Epithelial cell of esophagus (primary cell): ENCODE measurements around the gene TMEM131L.

ENCODE experiments used
- DNase-seq: peaks from one replicate; pipeline ENCODE4 v3.0.0; 2010; ENCODE audit warnings: low read depth
- H3K4me3 ChIP-seq: 2 replicates; pipeline ENCODE4 v1.5.1; 2011; ENCODE audit warnings: mild to moderate bottlenecking, low read length, control low read depth
- TF ChIP-seq, protein P1 (sequence below): IDR thresholded peaks from 2 replicates; pipeline ENCODE4 v1.5.1; 2011; ENCODE audit warnings: low read depth, mild to moderate bottlenecking, low read length, control low read depth, inconsistent platforms; ENCODE audit not compliant: insufficient read depth; ENCODE audit errors: missing control alignments

The TMEM131L gene

DNA sequence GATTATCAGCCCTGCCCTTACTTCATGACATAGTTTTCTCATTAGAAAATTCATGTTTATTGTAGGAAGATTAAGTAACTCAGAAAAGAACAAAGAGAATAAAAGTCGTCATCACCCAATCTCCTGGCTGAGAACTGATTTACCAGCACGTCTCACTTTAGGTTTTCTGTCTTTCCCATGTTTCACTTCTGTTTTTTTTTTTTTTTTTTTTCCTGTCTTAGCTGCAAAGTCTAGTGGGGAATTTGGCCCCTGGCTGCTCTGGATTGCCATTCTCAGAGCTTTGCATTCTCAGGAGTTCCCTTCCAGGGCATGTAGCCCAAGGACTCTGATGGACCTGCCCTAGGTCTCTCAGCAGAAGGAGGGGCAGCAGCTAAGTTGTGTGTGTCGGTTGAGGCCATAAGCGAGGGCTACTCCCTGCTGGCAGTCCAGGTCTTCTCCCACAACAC is 57.8 kb downstream of the TMEM131L start:
- TF ChIP-seq, protein P1, sequence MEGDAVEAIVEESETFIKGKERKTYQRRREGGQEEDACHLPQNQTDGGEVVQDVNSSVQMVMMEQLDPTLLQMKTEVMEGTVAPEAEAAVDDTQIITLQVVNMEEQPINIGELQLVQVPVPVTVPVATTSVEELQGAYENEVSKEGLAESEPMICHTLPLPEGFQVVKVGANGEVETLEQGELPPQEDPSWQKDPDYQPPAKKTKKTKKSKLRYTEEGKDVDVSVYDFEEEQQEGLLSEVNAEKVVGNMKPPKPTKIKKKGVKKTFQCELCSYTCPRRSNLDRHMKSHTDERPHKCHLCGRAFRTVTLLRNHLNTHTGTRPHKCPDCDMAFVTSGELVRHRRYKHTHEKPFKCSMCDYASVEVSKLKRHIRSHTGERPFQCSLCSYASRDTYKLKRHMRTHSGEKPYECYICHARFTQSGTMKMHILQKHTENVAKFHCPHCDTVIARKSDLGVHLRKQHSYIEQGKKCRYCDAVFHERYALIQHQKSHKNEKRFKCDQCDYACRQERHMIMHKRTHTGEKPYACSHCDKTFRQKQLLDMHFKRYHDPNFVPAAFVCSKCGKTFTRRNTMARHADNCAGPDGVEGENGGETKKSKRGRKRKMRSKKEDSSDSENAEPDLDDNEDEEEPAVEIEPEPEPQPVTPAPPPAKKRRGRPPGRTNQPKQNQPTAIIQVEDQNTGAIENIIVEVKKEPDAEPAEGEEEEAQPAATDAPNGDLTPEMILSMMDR: no peak
- H3K4me3 ChIP-seq: no peak overlapping the region
- DNase-seq: peak; percentile 63

DNA sequence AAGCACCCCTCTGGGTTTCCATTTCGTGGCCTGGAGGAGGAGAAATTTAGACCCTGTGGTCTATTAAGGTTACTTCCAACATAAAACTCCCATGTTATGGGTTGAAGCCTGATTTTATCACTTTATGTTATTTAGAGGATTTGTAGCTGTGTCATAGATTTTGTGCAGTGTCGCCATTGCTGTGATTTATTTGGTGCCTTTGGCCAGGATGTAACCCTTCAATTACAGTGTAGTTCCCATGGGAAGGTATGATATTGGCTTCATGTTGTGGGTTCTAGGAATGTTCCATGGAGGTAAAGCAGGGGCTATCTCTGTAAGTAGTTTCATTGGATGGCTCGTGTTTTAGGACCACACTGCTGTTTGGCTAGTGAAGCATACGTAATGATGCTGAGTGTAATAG is 58.5 kb downstream of the TMEM131L start:
- TF ChIP-seq, protein P1: no peak
- no peak overlapping the region for H3K4me3 ChIP-seq
- DNase-seq: no peak

DNA sequence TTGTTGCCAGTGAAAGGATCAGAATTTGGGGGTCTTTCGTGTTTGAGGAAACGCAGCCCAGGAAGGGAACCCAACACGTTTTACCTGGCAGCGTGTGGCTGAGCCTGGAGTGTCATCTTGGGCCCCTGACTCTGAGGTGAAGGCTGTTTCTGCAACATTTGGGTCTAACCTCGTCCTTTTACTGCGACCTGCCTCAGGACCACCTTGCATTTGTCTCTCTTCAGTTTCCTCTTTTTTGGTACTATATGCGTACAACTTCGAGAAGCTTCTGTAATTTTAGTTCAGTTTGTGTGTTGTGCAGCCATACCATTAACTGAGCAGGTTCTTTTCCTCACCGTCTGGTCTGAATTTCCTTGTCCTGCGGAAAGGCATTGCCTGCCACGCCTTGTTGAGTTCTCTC is 61.5 kb downstream of the TMEM131L start:
- no peak for DNase-seq
- H3K4me3 ChIP-seq: no peak overlapping the region
- TF ChIP-seq, protein P1: no peak

DNA sequence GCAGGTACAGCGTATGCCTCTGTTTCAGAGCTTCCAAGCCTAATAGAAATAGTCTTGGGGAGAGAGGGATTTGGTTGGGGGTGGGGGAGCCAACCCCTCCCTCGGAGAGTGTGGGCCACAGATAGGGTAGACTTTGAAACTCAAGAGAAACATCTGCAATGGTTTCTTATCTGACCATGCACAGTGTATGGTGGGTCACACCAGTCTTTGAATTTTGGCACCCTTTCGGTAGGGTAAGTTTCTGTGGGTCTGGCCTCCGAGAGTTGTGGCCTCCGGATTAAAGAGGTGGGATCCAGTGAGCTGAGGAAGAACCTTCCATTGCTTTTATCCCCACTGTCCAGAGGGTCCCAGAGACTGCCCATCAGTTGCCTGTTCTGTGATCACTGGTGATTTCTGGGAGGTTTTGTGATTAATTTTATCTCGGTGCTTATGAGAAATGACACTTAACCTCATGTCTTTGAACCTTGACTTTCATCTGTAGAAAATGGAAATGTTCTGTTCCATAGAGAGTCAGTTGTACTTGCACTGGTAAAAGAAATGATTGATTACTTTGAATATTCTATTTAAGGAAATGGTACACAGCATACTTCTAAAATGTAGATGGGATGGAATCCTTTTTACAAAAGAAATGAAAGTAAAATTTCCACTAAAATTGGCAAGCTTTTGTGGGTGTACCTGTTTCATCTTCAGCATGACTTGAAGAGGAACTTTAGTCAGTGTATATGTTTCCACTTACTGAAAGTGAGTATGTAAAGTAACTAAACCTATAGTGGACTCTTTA is 62.7 kb downstream of the TMEM131L start:
- no peak overlapping the region for H3K4me3 ChIP-seq
- no peak for DNase-seq

DNA sequence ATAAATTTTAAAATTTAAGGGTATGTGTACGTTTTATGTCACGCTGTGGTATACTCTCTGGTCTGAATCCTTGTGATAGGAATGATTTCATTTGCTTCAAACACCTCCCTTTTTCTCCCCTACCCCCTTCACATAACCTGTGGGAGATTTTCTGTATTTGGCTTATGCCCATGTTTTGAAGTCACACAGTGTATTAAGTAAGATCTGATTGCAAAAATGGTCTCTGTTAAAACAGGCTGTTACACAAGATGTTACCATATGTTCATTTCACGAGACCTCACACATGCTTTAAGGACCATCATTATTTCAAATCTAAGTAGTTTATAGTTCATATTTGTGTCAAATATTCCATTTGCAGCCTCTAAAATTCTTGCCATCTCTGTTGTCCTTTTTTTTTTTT is 63.5 kb downstream of the TMEM131L start:
- TF ChIP-seq, protein P1: no peak
- no peak overlapping the region for H3K4me3 ChIP-seq
- no peak for DNase-seq

More for the DNA sequence above, 62.7 kb downstream of the TMEM131L start:
- TF ChIP-seq, protein P1: no peak

DNA sequence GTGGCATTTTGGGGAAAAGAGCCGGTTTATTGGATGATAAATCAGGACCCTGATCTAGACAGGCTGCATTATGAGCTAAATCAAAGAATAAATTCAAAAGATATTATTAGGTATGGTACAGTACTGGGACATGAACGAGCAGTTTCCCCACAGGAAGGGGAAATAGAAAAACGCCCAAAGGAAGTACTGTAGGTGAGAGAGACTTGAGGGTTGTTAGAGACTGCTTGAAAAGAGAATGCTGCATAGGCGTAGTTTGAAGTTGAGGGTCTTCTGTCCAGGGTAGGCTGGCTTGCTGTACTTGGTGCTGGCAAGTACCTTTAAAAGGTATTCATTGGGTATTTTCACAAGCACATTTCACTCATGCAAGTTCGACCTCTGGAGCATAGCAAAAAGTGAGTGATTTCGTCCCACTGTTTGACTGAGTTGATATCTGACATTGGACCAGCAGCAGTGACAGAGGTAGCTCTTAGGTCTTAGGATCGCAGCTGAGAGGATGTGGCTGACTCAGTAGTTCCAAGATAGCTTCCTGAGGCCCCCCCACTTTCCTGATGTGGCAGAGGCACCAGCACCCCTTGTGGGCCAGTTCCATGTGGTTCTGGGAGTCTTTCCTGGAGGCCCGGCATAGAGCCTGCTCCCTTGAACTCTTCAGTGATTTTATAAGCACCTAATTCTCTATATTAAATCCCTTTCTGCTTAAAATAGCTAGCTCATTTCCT is 64.3 kb downstream of the TMEM131L start:
- no peak for DNase-seq
- TF ChIP-seq, protein P1: no peak

More for the DNA sequence above, 64.3 kb downstream of the TMEM131L start:
- H3K4me3 ChIP-seq: no peak overlapping the region
